HUES6 (cell line): Measurements from ENCODE around the gene PATZ1.

Experiments used
- H3K27ac ChIP-seq: 2 replicates; pipeline ENCODE4 v1.7.0; 2013; ENCODE audit warnings: low read depth, mild to moderate bottlenecking, low read length, inconsistent platforms
- H3K27me3 ChIP-seq: 2 replicates; pipeline ENCODE4 v1.6.1; 2013; ENCODE audit warnings: low read length; ENCODE audit not compliant: control insufficient read depth, insufficient read depth
- H3K36me3 ChIP-seq: 2 replicates; pipeline ENCODE4 v1.6.1; 2013; ENCODE audit warnings: low read length; ENCODE audit not compliant: control insufficient read depth, insufficient read depth
- H3K4me1 ChIP-seq: 2 replicates; pipeline ENCODE4 v1.6.1; 2013; ENCODE audit warnings: low read length; ENCODE audit not compliant: control insufficient read depth, insufficient read depth
- H3K4me3 ChIP-seq: 2 replicates; pipeline ENCODE4 v1.5.1; 2013; ENCODE audit warnings: low read depth, low read length
- H3K9ac ChIP-seq: one replicate; pipeline ENCODE4 v1.6.1; 2013; ENCODE audit warnings: mild to moderate bottlenecking, low read length
- H3K9me3 ChIP-seq: 2 replicates; pipeline ENCODE4 v1.6.1; 2013; ENCODE audit warnings: low read depth, low read length; ENCODE audit not compliant: control insufficient read depth, insufficient read depth

Gene PATZ1

GRCh38 chr22:31342389-31343140 is 3.6 kb downstream of the PATZ1 start:
- peak overlapping the region; percentile 81 for H3K9ac ChIP-seq
- peaks cover 41% of the 10 kb centered on the region for H3K4me1 ChIP-seq
- H3K36me3 ChIP-seq, result peaks cover 58% of the 10 kb centered on the region
- peak overlapping the region; percentile 86 for H3K4me3 ChIP-seq
- no peaks in the 10 kb centered on the region for H3K27me3 ChIP-seq
- peak overlapping the region; percentile 83 for H3K27ac ChIP-seq
- H3K9me3 ChIP-seq, result no peaks in the 10 kb centered on the region

GRCh38 chr22:31341386-31342088 is 4.6 kb downstream of the PATZ1 start:
- Histone ChIP-seq H3K4me3 (no peak overlapping the region), H3K27ac (no peak overlapping the region), H3K9me3 (no peaks in the 10 kb centered on the region), H3K27me3 (no peaks in the 10 kb centered on the region), H3K9ac (no peak overlapping the region), H3K36me3 (peaks cover 65% of the 10 kb centered on the region), H3K4me1 (peaks cover 41% of the 10 kb centered on the region)

- Histone ChIP-seq H3K36me3 (peaks cover 70% of the 10 kb centered on the region), H3K4me3 (no peak overlapping the region), H3K4me1 (peaks cover 41% of the 10 kb centered on the region), H3K9ac (no peak overlapping the region), H3K27ac (no peak overlapping the region), H3K9me3 (no peaks in the 10 kb centered on the region), H3K27me3 (no peaks in the 10 kb centered on the region)
These were observed 5.3 kb downstream of the PATZ1 start for GRCh38 chr22:31340765-31341247.

GRCh38 chr22:31340360-31340759 is 5.8 kb downstream of the PATZ1 start:
- peaks cover 74% of the 10 kb centered on the region for H3K36me3 ChIP-seq
- H3K4me1 ChIP-seq, result peaks cover 41% of the 10 kb centered on the region

GRCh38 chr22:31339148-31339832 is 6.9 kb downstream of the PATZ1 start:
- Histone ChIP-seq H3K36me3 (peaks cover 81% of the 10 kb centered on the region), H3K4me1 (peaks cover 32% of the 10 kb centered on the region), H3K27me3 (no peaks in the 10 kb centered on the region), H3K9me3 (no peaks in the 10 kb centered on the region), H3K9ac (no peak overlapping the region), H3K27ac (no peak overlapping the region), H3K4me3 (no peak overlapping the region)

More at GRCh38 chr22:31340360-31340759, 5.8 kb downstream of the PATZ1 start:
- Histone ChIP-seq H3K4me3 (no peak overlapping the region), H3K9me3 (no peaks in the 10 kb centered on the region), H3K27ac (no peak overlapping the region), H3K27me3 (no peaks in the 10 kb centered on the region), H3K9ac (no peak overlapping the region)

GRCh38 chr22:31337178-31337577 is 9.0 kb downstream of the PATZ1 start:
- H3K9me3 ChIP-seq, result no peaks in the 10 kb centered on the region
- no peak overlapping the region for H3K9ac ChIP-seq
- peaks cover 92% of the 10 kb centered on the region for H3K36me3 ChIP-seq
- H3K4me3 ChIP-seq, result no peak overlapping the region
- peaks cover 12% of the 10 kb centered on the region for H3K4me1 ChIP-seq
- H3K27ac ChIP-seq, result no peak overlapping the region
- no peaks in the 10 kb centered on the region for H3K27me3 ChIP-seq

- Histone ChIP-seq H3K4me3 (no peak overlapping the region), H3K36me3 (peaks cover 88% of the 10 kb centered on the region), H3K9ac (no peak overlapping the region), H3K27me3 (no peaks in the 10 kb centered on the region), H3K27ac (no peak overlapping the region), H3K4me1 (no peaks in the 10 kb centered on the region), H3K9me3 (no peaks in the 10 kb centered on the region)
These were observed 11.8 kb downstream of the PATZ1 start for GRCh38 chr22:31334329-31334728.

- Histone ChIP-seq H3K4me1 (peaks cover 5% of the 10 kb centered on the region; the same call in 1 of the 2 replicates), H3K4me3 (no peak overlapping the region)
These were observed 12.5 kb downstream of the PATZ1 start for GRCh38 chr22:31333641-31334040.

GRCh38 chr22:31332886-31333285 is 13.3 kb downstream of the PATZ1 start:
- no peak overlapping the region for H3K27ac ChIP-seq
- H3K27me3 ChIP-seq, result no peaks in the 10 kb centered on the region
- H3K9me3 ChIP-seq, result no peaks in the 10 kb centered on the region
- H3K4me1 ChIP-seq, result peaks cover 6% of the 10 kb centered on the region; the same call in 1 of the 2 replicates
- H3K9ac ChIP-seq, result no peak overlapping the region
- H3K4me3 ChIP-seq, result no peak overlapping the region
- H3K36me3 ChIP-seq, result peaks cover 89% of the 10 kb centered on the region

More at GRCh38 chr22:31333641-31334040, 12.5 kb downstream of the PATZ1 start:
- H3K9ac ChIP-seq, result no peak overlapping the region
- H3K27ac ChIP-seq, result no peak overlapping the region
- H3K27me3 ChIP-seq, result no peaks in the 10 kb centered on the region
- H3K36me3 ChIP-seq, result peaks cover 90% of the 10 kb centered on the region
- no peaks in the 10 kb centered on the region for H3K9me3 ChIP-seq

- Histone ChIP-seq H3K4me1 (peaks cover 6% of the 10 kb centered on the region; the same call in 1 of the 2 replicates), H3K9me3 (no peaks in the 10 kb centered on the region), H3K27me3 (no peaks in the 10 kb centered on the region), H3K4me3 (no peak overlapping the region), H3K36me3 (peaks cover 89% of the 10 kb centered on the region), H3K27ac (no peak overlapping the region), H3K9ac (no peak overlapping the region)
These were observed 14.1 kb downstream of the PATZ1 start for GRCh38 chr22:31332010-31332409.
